CD14-positive monocyte (primary cell): ENCODE results near the gene ZNF672. TPM values are rescaled to one million over a fixed set of nuclear protein-coding genes. Genes with fewer than 3 reads are reported as not detected.

Source experiments
- DNase-seq, 3 donors: peaks; one replicate each; pipeline ENCODE4 v3.0.0-alpha.2; 2011 to 2022
- H2AFZ ChIP-seq: 2 replicates; pipeline ENCODE4 v1.6.0; 2012; ENCODE audit warnings: mild to moderate bottlenecking, low read depth, low read length, inconsistent platforms; ENCODE audit not compliant: insufficient read depth, poor library complexity, severe bottlenecking
- H3K27ac ChIP-seq, 2 donors: 1 replicate in 1 of 2; 2 replicates in 1 of 2; pipeline ENCODE4 v1.5.1; 2012 to 2013; ENCODE audit warnings: low read length in 2 of 2, control low read depth in 1 of 2, inconsistent platforms in 1 of 2, low read depth in 1 of 2, mild to moderate bottlenecking in 1 of 2
- H3K27me3 ChIP-seq, 2 donors: one replicate each; pipeline versions ENCODE4 v1.6.0 to v1.6.1; 2011 to 2013; ENCODE audit warnings: low read length in 2 of 2; ENCODE audit not compliant: control insufficient read depth in 2 of 2, insufficient read depth in 2 of 2
- H3K36me3 ChIP-seq, 2 donors: replicated peaks in 1 of 2; 1 replicate in 1 of 2; 2 replicates in 1 of 2; pipeline versions ENCODE4 v1.5.1 to v1.6.1; 2012 to 2013; ENCODE audit warnings: low read length in 2 of 2, control low read depth in 1 of 2, inconsistent platforms in 1 of 2, mild to moderate bottlenecking in 1 of 2; ENCODE audit not compliant: insufficient read depth in 2 of 2, control insufficient read depth in 1 of 2
- H3K4me1 ChIP-seq, 2 donors: 1 replicate in 1 of 2; 2 replicates in 1 of 2; pipeline versions ENCODE4 v1.5.1 to v1.6.1; 2012 to 2013; ENCODE audit warnings: low read length in 2 of 2, control low read depth in 1 of 2, inconsistent platforms in 1 of 2, mild to moderate bottlenecking in 1 of 2, moderate library complexity in 1 of 2; ENCODE audit not compliant: insufficient read depth in 2 of 2, control insufficient read depth in 1 of 2
- H3K4me2 ChIP-seq: replicated peaks from 2 replicates; pipeline ENCODE3; 2012; ENCODE audit warnings: low read length, moderate library complexity, mild to moderate bottlenecking; ENCODE audit not compliant: poor library complexity, severe bottlenecking; ENCODE audit errors: extremely low read depth
- H3K4me3 ChIP-seq, 3 experiments: fragments of 200-600 bp in 1 of 3; sonication (generic) in 1 of 3; replicated peaks in 1 of 3; 1 replicate in 2 of 3; 2 replicates in 1 of 3; pipeline ENCODE4 v1.5.1; 2011 to 2013; ENCODE audit warnings: low read length in 3 of 3, mild to moderate bottlenecking in 3 of 3, control low read depth in 2 of 3, low read depth in 2 of 3, inconsistent platforms in 1 of 3, moderate library complexity in 1 of 3
- H3K79me2 ChIP-seq: 2 replicates; pipeline ENCODE4 v1.6.0; 2012; ENCODE audit warnings: mild to moderate bottlenecking, control low read depth, inconsistent platforms, low read length, moderate library complexity; ENCODE audit not compliant: insufficient read depth
- H3K9ac ChIP-seq: 2 replicates; pipeline ENCODE4 v1.6.0; 2017; ENCODE audit warnings: low read length, mild to moderate bottlenecking; ENCODE audit not compliant: insufficient read depth, poor library complexity, severe bottlenecking
- H3K9me3 ChIP-seq, 2 donors: replicated peaks in 1 of 2; 1 replicate in 1 of 2; 2 replicates in 1 of 2; pipeline versions ENCODE4 v1.5.1 to v1.6.1; 2012 to 2013; ENCODE audit warnings: low read length in 2 of 2, control low read depth in 1 of 2; ENCODE audit not compliant: control insufficient read depth in 1 of 2, insufficient read depth in 1 of 2
- H4K20me1 ChIP-seq: 2 replicates; pipeline ENCODE4 v1.6.0; 2012; ENCODE audit warnings: mild to moderate bottlenecking, low read length, control low read depth, moderate library complexity; ENCODE audit not compliant: insufficient read depth
- H3K27ac Mint-ChIP-seq, 7 donors: one replicate each; pipeline ENCODE4 v1.8.0; 2020; ENCODE audit warnings: mild to moderate bottlenecking in 7 of 7, mixed read lengths in 7 of 7, moderate library complexity in 6 of 7, inconsistent platforms in 2 of 7
- H3K27me3 Mint-ChIP-seq, 3 donors: one replicate each; pipeline ENCODE4 v1.8.0; 2021 to 2022; ENCODE audit warnings: low read depth in 3 of 3, mild to moderate bottlenecking in 3 of 3, mixed read lengths in 3 of 3, moderate library complexity in 3 of 3, inconsistent platforms in 1 of 3
- H3K36me3 Mint-ChIP-seq, 2 donors: one replicate each; pipeline ENCODE4 v1.8.0; 2020; ENCODE audit warnings: mixed read lengths in 2 of 2, inconsistent platforms in 1 of 2, mild to moderate bottlenecking in 1 of 2
- H3K4me1 Mint-ChIP-seq: one replicate; pipeline ENCODE4 v1.8.0; 2020; ENCODE audit warnings: mild to moderate bottlenecking, mixed read lengths
- H3K4me3 Mint-ChIP-seq, 2 donors: one replicate each; pipeline ENCODE4 v1.8.0; 2020; ENCODE audit warnings: mild to moderate bottlenecking in 2 of 2, mixed read lengths in 2 of 2, moderate library complexity in 1 of 2
- H3K9me3 Mint-ChIP-seq, 7 donors: one replicate each; pipeline ENCODE4 v1.8.0; 2020 to 2022; ENCODE audit warnings: mixed read lengths in 7 of 7, mild to moderate bottlenecking in 6 of 7, moderate library complexity in 6 of 7, inconsistent platforms in 2 of 7
- CTCF ChIP-seq: fragments of 200-600 bp; IDR thresholded peaks from one replicate; pipeline ENCODE4 v1.8.0; 2022; ENCODE audit warnings: antibody characterized with exemption, mild to moderate bottlenecking
- WGBS: methylation state at CpG from one replicate; pipeline ENCODE4 v1.1.5; 2013; ENCODE audit warnings: missing lambda C conversion rate; ENCODE audit not compliant: insufficient coverage; 5-methylcytosine and 5-hydroxymethylcytosine counted together
- intact Hi-C, 2 donors: fragments of 100-400 bp; cut with micrococcal nuclease; formaldehyde crosslinking; loops; one replicate each; pipeline versions ENCODE4 v1.15.0 to v1.15.1; 2023
- polyA plus RNA-seq, 3 donors: library from polyadenylated mRNA; depleted of rRNA in 1 of 3; unstranded in 2 of 3; stranded (reverse) in 1 of 3; fragments of 300-500 nt in 2 of 3; fragments of >200 nt in 1 of 3; fragmentation: Illumina TruSeq in 2 of 3; gene quantifications; 1 replicate in 2 of 3; 2 replicates in 1 of 3; pipeline ENCODE4 v1.2.3, GENCODE V29; 2012 to 2021

Gene ZNF672
- polyA plus RNA-seq, 3 donors = 21.2 to 23.9 (median 23.4) TPM

DNA sequence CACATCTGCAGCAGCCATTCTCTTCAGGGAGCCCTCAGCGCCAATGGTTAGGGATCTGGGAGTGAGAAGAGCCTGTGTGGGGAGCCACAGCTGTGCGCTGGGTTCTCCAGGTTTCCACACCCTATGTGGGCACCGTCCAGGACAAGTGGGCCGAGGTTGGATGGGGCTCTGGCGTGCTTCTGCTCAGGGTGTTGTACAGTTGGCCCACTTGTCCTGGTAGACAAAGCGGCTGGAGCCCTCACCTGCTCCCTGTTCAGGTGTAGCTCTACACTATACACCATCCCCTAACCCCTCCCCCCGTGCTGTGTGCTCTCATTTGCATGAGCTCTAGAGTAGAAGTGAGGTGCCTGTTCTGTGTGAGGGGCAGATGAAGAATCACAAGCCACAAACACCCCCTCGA is 24.5 kb upstream of the ZNF672 start:
- intact Hi-C loops = no loop called here
- no peak for DNase-seq
- H3K27ac Mint-ChIP-seq = peak overlapping the region in 4 of 7 donors; percentile 21 to 79 (median 38)
- Histone ChIP-seq H3K4me3 (no peak overlapping the region), H3K4me2 (no peak overlapping the region), H3K4me1 (peaks cover 64% of the 10 kb centered on the region in 2 donors), H3K27me3 (no peaks in the 10 kb centered on the region), H3K9ac (no peak overlapping the region), H4K20me1 (peaks cover 11% of the 10 kb centered on the region), H3K9me3 (no peaks in the 10 kb centered on the region), H3K79me2 (peaks cover 18% of the 10 kb centered on the region), H3K27ac (no peak overlapping the region), H2AFZ (no peak overlapping the region), H3K36me3 (peaks cover 47 to 61% of the 10 kb centered on the region in 2 donors)
- H3K4me1 Mint-ChIP-seq = peaks cover 65% of the 10 kb centered on the region
- H3K4me3 Mint-ChIP-seq = no peak overlapping the region
- TF ChIP-seq CTCF = no peak
- H3K36me3 Mint-ChIP-seq = peaks cover 63 to 69% of the 10 kb centered on the region in 2 donors
- H3K27me3 Mint-ChIP-seq = peaks cover 0 to 4% (median 0%) of the 10 kb centered on the region in 3 donors
- 96% methylated on average over 4 of the region's 8 CpGs for WGBS
- H3K9me3 Mint-ChIP-seq = no peaks in the 10 kb centered on the region

- Histone ChIP-seq H2AFZ (no peak overlapping the region), H3K4me2 (no peak overlapping the region), H3K4me3 (no peak overlapping the region), H3K36me3 (peaks cover 53 to 67% of the 10 kb centered on the region in 2 donors), H3K27me3 (no peaks in the 10 kb centered on the region), H3K9me3 (no peaks in the 10 kb centered on the region), H4K20me1 (peaks cover 11% of the 10 kb centered on the region), H3K4me1 (peaks cover 72% of the 10 kb centered on the region in 2 donors), H3K27ac (no peak overlapping the region), H3K9ac (no peak overlapping the region), H3K79me2 (peaks cover 26% of the 10 kb centered on the region)
- no peak for DNase-seq
- Mint-ChIP-seq H3K27ac (peak overlapping the region in 5 of 7 donors; percentile 6 to 38 (median 33)), H3K4me1 (peaks cover 73% of the 10 kb centered on the region), H3K9me3 (no peaks in the 10 kb centered on the region), H3K36me3 (peaks cover 68 to 75% of the 10 kb centered on the region in 2 donors), H3K27me3 (peaks cover 0 to 4% (median 0%) of the 10 kb centered on the region in 3 donors), H3K4me3 (no peak overlapping the region)
- 89% methylated on average over 8 of the region's 16 CpGs for WGBS
- intact Hi-C loops = no loop called here
- TF ChIP-seq CTCF = no peak
These were observed 23.7 kb upstream of the ZNF672 start for GRCh38 chr1:248814351-248814750.
